ENCODE results near the gene SOX9.
"Not testable (repeated sequence)": the region's sequence is repeated elsewhere in the genome, so short reads cannot be mapped to it uniquely, and the experiment has no call there.

Gene SOX9

DNA sequence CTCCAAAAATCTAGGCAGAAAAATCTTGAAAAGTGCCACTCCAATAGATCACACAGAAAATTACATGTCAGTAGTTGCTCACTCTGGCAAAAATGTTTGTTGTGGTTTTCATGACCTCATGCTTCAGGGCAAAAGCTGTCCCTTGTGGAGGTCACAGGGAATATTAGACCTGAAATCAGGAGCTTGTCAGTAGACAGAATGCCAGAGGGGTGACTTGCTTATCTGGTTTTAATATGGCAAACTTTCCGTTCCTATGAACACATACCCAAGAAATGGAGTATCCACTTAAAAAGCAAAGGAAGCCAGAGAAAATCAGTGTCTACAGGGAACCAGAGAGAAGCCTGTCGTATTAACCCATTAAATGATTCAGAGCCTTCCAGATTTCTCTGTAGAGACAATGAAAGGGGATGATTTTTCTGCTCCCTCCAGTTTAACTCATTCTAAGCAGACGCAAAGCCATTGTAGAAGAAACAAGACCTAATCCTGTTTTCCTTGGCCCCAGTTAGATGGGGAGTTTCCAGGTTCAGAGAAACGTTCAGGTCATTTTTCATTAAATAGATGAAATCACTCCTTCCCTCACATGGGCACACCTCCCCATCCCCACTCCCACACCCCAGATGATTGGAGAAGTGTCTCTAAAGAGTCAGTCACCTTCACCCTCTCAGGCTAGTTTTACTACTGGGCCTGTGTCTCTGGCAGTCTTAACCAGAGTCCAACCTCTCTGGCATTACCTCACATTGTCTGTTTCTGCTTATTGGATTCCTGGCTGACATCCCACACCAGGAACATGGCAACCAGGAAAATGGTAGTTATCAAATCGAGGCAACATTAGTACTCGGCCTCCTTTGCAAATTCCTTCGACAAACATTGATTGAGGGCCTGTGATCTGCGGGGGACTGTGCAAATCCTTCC, 6.0 kb downstream of the SOX9 start:
- DNase-seq = no peak

DNA sequence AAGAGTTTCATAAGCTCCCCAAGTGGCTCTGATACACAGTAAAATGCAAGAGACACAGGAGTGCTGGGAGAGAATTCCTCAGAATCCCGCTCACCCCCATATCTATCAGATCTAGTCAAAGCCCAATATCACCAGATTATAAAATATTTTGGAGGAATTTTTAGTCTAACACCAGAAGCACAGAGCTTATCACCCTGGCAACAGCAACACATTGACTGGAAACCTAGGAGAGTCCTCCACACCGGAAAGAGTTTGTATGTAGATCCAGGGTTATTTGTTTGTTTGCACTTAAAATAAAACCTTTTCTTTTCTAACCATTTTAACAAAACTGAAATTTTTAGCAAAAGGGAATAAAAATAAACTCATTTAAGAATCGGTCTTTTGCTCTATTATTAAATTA, 7.2 kb downstream of the SOX9 start:
- DNase-seq = no peak

DNA sequence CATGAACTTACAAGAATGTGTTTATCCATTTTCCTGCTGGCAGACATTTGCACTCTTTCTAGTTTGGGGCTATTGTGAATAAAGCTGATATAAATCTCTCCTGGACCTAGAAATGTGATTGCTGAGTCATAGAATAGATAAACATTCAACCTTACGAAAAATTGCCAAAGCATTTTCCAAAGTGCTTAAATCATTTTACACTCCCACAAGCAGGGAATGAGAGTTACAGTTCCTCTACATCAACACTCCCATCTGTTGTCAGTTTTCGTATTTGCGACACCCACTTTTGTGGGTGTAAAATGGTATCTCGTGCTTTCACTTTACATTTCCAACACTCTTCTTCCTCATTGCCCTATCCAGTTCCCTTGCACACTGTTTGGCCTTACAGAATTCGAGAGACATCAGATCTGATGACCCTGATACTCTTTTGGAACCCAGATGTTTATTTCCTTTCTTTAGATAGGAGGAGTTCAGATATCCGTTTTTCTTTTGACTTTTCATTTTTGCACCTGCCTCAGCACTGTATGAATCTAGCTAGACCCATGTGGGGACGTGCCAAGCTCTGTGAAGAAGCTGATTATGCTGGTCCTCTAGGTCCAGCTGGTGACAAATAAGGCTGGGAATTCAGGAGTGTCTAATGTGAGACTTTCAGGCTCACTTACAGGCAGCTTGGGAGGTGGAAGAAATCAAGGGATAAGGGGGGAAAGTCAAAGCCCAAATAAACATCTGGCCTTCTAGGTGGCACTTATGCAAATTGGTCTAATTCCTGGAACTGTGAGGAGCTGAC, 14.0 kb downstream of the SOX9 start:
- no peak for DNase-seq

DNA sequence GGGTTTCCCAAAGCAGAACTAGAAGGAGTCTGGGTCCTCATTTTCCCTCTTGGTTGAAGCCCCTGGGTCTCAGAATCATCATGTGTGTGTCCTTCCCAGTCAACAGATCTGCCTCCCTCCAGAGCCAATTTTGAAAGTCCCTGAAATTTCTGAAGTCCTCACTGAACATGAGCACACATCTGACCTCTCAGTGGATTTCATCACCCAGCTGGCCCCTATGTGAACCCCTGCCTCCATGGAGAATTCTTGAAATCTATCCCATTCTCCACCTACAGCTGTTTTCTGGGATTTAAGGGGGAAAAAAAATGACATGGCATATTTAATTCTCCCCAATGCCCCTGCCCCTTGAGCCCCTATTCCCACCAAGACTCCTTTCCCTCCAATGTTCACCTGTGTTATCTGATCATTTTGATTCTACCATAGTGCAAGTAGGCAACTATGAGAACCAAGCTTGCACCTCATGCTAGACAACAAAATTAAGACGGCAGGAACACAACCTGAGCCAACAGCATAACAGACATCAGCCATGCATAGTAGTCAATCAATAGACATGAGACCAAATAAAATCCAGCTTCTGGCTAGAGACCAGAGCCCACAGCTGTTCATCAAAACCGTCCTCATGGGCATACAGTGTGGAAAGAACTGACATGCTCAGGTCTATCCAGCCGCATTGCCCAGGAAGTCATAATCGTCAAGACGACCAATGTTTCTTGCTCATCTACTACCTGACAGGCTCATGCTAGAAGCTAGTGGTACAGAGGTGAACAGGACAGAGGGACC, 14.9 kb downstream of the SOX9 start:
- no peak for DNase-seq

DNA sequence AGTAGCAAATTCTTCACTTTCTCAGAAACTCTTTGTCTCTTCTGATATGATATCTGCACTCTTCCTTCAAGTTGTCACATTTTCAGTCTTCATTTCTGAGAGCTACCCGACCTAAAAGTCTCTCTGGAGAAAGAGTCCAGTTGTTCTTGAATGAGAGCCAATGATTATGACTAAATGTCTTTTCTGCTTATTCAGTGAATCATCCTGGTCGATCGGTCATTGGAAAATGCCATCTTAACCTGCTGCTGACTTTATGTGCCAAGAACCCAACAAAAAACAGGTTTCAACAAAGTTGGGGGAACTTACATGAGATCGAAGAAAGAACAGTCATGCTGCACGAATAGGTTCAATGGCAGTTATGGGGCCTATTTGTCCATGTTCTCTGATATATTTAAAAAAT, 15.9 kb downstream of the SOX9 start:
- no peak for DNase-seq

DNA sequence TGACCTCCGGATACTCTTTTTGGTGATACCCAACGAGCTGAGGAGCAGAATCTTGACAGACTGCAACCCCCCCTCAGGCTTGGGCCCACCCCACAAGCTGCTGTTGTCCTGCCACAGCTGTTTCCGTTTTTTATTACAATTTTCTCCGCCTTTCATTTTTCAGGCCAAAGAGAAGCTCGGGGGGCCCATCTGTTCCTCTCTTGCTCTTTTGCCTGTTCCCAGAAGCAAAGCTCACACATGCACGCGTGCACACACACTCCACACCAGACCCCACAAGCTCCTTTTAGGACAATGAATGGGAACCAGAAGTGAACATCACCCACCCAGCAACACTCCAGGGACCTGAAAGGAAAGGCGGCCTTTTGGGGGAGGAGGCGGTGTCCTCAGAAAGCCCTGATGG, 16.3 kb downstream of the SOX9 start:
- no peak for DNase-seq

DNA sequence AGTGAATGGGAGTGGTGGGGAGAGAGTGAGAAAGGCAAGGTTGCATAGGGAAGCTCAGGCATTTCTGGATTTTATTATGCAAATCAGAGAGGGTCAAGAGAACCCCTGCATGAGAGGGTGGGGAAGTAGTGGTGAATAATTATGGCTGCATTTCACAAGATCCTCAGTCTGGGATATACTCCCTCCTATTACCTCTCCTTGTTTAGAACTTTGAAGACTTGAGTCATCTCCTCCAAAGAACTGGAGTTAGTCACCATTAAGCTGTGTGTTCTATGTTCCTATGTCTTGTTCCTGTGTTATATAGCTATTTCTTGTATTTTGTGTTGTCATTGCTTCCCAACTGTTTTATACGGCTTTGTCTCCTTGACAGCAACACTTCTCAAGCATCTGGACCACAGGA, 18.4 kb downstream of the SOX9 start:
- no peak for DNase-seq

DNA sequence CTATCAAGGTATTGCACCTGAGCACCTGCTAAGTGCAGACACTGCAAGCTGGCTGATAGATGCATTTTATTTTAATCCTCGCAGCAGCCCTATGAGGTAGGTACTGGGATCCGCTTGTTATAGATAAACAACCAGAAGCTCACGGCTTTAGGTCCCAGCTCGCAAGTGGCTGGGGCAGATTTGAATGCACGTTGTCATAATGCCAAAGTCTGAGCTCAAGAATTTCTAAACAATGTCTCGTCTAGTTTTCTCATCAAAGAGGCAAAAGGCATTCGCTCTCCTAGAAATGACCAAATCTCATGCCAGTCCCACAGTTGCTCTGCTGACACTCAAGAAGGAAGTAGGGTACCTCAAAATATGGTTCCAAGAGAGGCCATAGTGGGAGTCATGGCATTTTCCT, 20.5 kb downstream of the SOX9 start:
- DNase-seq = no peak

DNA sequence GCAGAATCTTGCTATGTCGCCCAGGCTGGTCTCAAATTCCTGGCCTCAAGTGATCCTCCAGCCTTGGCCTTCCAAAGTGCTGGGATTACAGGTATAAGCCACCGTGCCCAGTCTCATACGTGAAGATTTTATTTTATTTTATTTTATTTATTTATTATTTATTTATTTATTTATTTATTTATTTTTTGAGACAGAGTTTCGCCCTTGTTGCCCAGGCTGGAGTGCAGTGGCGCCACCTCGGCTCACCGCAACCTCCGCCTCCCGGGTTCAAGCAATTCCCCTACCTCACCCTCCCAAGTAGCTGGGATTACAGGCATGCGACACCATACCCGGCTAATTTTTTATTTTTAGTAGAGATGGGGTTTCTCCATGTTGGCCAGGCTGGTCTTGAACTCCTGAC, 21.3 kb downstream of the SOX9 start:
- DNase-seq = not testable (repeated sequence)

DNA sequence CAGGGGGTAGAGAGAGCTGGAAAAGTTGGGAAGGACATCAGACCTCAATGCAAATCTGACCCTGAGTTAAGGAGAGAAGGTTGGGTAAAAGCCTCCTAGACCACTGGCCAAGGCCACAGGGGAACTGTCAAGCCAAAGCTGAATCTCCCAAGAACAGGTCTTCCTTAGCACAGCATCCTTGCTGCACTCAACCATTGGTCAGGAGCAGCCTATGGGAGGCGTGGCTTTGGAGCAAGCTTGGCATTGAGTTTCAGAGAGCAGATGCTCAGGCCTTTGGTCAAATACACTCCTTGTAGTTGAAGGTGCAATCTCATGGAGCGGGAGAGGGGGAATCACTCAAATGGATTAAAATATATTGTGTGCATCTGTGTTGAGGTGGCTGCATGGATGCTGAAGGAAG, 21.8 kb downstream of the SOX9 start:
- no peak for DNase-seq

DNA sequence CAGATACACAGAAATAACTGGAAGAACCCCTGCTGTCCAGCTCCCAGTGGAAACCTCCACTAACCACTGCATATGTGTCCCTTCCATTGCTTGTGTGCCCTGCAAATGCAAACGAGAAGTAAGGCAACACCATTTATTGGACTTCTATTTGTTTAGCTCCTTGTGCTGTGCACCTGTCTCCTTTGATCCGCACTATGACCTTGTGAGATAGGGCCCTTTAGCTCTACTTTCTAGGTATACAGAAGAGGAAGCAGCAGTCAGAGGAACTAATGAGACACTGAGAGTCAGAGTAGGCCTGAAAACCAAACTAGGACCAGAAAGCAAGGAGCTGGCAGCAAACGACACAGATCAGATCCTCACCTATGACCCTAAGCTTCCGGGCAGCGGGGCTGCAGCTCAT, 22.4 kb downstream of the SOX9 start:
- no peak for DNase-seq

DNA sequence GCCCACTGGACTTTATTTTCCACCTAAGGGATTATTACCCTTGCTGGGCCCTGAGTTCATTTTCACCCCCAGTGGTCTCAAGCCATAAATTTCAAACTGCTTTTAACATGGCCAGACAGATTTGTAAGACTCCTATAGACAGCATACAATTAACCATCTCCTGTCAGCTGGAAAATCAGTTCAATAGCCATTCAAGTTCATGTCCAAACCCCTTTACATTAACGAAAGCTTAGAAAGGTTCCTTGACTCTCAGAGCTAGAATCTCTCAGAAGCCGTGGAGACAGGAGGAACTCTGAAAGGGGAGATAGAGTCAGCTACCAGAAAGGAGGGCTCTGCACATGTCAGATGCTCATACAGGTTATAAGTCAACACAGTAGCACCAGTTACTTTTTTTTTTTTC, 23.3 kb downstream of the SOX9 start:
- no peak for DNase-seq

DNA sequence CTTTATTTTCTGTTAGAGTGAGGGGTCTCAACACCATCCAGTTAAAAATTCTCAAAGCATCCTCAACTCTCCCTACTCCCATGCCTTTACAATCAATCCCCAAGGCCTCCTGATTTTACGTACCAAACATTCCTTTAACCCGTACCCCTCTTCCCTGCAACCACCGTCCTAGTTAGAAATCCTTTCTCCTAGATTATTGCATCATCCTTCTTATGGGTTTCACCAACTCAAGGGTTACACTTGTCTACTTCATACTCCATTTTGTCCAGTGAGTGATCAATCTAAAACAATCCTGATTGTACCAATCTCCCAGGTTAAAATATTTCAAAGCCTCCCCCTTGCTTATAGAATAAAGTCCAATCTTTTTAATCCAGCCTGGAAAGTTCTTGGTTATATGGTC, 24.7 kb downstream of the SOX9 start:
- DNase-seq = no peak

DNA sequence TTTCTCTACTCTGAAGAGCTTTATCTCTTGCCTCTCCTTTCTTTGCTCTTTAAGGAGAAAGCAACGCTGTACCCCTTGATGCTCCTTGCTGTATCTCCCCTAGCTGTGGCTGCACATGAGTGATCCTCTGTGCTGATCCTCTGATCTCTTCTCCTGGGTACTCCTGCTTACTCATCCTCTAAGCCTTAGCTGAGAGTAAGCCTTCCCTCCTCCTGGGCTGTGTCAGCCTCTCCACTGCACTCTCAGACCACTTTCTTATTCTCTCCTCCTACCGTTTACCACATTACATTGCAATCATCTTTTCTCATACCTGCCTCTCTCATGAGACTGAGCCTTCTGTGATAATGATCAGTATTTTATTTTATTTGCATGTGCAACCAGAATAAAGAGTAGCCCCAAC, 25.1 kb downstream of the SOX9 start:
- no peak for DNase-seq

DNA sequence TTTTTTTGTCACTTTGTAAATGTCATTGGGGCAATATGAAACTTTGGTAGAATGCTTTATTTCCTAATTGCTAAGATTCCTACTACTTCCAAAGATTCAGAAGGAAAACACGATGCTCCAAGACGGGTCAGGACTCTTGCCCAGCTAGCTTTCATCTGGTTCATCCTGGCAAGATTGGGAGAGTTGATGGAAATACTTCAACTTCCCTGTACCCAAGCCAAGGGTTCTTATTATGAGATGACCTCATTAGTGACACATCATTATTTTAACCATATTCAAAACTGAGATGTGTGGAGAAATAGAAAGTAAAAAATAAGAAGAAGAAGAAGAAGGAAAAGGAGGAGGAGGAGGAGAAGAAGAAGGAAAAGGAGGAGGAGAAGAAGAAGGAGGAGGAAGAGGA, 25.6 kb downstream of the SOX9 start:
- no peak for DNase-seq

DNA sequence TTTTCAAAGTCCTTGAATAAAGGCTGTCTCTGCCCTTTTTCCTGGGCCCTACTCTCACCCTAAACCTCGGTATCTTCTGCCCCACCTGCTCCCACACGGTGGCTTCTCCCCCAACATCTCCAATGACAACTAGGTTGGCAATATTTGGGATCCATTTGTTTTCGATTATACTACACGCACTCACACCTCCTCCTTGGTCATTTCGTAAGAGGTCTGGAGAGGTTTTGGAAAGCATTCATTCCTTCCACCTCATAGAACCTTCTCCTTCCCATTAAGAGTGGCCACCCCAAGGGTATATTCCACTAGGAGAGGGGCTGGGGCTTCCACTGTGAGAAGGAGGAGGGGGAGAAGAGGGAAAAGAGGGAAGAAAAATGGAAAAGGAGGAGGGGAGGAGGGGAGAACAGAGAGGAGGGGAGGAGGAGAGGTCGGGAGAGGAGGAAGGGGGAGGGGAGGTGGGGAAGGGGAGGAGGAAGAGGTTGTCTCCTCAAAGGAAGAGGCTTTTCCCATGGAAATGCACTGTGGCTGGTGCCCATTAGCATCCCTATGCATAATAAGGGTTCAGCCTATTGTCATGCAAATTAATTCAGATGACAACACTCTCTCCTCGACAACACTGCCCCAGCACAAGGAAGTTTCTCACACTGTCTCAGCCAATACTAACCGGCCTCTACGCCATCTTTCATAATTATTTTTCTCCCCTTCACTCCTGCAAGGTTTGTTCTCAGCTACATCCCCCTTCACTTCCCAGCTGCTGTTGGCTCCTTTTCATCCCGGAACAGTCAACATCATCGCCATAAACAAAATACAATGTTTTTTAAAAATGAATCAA, 30.0 kb downstream of the SOX9 start:
- DNase-seq = no peak

DNA sequence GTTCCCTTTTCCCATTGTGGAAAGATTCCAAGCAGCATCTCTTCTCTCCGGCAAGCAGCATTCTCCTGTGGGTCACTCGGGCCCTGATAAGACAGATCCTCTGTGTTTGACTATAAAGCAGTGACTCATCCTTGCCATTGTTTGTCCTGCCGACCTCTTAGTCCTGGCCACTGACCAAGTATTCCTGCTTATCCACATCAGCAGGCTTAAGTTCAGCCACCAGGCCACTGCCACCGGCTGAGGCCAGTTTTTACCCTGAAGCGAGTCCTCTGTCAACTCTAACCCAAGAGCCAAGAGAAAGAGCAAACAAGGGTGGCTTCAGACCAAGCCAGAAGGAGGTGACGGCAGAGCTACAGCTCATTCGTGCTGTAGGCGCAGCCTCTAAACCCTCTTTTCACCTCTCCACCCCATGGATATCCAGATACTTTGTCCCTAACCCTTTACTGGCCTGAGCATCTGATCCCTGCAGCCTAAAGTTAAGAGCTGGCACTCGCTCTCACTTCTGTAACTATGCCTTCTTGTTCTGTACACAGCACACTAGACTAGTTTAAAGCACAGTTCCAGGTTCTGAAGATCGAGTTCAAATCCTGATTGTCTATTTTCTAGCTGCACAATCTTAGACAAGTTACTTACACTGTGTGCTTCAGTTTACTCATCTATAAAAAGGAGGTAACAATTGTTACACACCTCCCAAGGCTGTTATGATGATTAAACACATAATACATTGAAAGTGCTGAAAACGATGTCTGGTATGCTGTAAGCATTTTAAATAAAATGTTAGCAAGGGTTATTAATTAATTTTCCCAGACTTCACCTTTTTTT, 31.0 kb downstream of the SOX9 start:
- no peak for DNase-seq

DNA sequence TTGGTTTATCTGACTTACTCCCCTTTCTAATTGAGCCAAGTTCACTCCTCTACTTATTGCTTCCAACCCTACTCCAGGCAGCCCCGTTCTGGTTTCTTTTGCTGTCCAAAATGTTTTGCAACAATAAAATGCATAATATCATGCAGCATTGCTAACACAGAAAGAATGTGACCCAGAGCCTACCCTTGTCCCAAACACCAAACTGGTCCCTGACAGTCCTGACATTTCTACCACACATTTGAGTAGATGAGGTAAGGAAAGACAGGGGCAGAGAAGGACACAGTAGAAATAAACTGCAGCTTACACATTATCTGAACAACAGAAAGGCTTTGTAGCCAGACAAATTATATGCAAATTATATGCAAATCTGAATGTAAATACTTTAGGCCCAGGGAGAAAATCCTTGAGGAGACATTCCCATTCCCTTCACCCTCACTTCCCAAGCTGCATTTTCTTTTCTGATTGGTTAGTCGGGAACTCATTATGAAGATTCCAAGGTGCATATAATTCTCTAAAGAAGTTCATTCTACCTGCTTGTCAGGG, 31.6 kb downstream of the SOX9 start:
- DNase-seq = no peak

DNA sequence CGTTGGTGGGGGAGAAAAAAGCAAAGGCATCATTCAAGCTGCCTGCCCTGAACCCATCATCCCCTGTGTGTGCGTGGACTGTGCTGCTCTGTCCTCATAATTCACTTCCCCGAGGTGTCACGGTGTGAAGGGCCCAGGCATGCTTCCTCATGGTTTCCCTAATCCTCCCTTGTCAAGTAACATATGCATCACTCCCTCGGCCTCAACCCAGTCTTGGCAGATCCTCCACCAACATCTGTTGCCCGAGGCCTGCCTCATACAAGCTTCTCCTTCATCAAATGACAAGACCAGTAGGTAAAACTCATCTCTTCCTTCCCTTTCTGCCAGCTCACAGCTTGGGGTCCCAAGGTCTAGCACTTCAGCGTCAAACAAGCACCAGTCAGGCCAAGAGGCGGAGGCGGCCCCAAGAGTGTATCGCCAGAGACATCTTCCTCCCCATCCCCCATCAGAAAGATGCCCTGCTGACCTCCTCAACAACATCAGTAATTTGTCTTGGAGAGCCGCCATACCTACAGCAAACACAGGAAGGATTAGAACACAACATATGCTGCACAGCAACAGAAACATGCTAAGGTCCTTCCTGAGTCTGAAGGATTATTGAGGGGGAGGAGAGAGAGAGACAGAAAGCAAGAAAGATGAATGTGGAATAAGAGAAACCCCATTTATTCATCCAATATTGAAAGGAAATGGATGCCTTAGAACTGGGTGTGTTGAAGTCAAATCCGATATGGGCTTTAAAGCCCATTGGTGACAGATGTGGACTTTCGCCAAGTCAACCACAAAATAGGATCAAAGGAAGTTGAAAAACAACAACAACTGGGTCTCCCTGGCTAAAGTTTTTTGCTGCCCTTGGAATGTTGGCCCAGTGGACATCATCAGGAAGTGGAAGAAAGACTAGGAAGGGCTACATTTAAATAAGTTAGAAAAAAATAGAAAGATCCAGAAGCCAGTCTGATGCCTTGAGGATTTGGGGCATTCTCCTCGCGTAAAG, 38.4 kb downstream of the SOX9 start:
- no peak for DNase-seq

DNA sequence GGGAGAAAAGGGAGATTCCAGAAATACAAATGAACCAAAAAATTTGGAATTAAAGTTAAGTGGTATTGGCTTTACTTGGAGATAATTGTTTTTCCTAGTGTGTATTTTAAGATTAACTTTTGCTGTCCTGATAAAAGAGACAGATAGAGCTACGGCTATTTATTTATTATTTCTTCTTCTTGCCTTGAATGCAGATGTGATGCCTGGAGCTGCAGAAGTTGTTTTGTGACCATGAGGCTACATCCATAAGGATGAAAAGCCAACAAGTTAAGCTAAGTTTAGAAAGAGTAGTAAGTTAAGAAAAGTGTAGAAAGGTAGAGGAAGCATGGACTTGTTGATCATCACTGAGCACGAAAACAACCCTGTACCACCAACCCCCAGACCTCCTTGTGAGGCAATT, 41.7 kb downstream of the SOX9 start:
- no peak for DNase-seq

Data from suppressor macrophage treated with lipopolysaccharide for 1 hour (primary cell).